Endothelial cell of umbilical vein (primary cell): ENCODE results near the gene SMIM7. TPM values are rescaled to one million over a fixed set of nuclear protein-coding genes. Genes with fewer than 3 reads are reported as not detected.

ENCODE experiments used
- BruUV-seq: library from RNA; stranded (reverse); fragments of 400-500 nt; replicated peaks from 2 replicates; lab custom pipeline; 2021; lab: Mats Ljungman, UMichigan
- CTCF ChIA-PET: fragments of 300-600, 350-600 bp; sonication (Branson Sonifier 250); formaldehyde crosslinking; loops from one replicate; lab custom pipeline; 2021; ENCODE audit warnings: antibody characterized with exemption, inconsistent platforms; lab: Charles Lee
- POLR2A ChIA-PET: fragments of 300-600, 350-600 bp; sonication (Branson Sonifier 250); formaldehyde crosslinking; loops from one replicate; lab custom pipeline; 2021; ENCODE audit warnings: antibody characterized with exemption, inconsistent platforms; lab: Charles Lee
- DNase-seq: peaks from one replicate; pipeline ENCODE4 v3.0.0-alpha.2; 2011; ENCODE audit warnings: low read depth, low spot score
- FAIRE-seq: peaks from 2 replicates; lab custom pipeline; 2011; peaks lifted over from hg19 to GRCh38; lab: Jason Lieb, UNC
- H2AFZ ChIP-seq: 2 replicates; pipeline ENCODE4 v1.6.0; 2012; ENCODE audit warnings: low read depth, low read length, control low read depth, inconsistent platforms
- H3K27ac ChIP-seq: 2 replicates; pipeline ENCODE4 v1.5.1; 2011; ENCODE audit warnings: low read depth, mild to moderate bottlenecking, control low read depth, low read length, moderate library complexity; ENCODE audit not compliant: insufficient read depth
- H3K27me3 ChIP-seq, 2 experiments: 2 replicates each; pipeline versions ENCODE4 v1.6.0 to v1.6.1; 2011; ENCODE audit warnings: low read length in 2 of 2, mixed read lengths in 1 of 2; ENCODE audit not compliant: control insufficient read depth in 2 of 2, insufficient read depth in 2 of 2
- H3K36me3 ChIP-seq, 2 experiments: 2 replicates in 1 of 2; 3 replicates in 1 of 2; pipeline ENCODE4 v1.5.1; 2011; ENCODE audit warnings: low read length in 2 of 2, mild to moderate bottlenecking in 1 of 2, moderate library complexity in 1 of 2; ENCODE audit not compliant: control insufficient read depth in 2 of 2, insufficient read depth in 2 of 2; ENCODE audit errors: extremely low read depth in 1 of 2
- H3K4me1 ChIP-seq: 3 replicates; pipeline ENCODE4 v1.5.1; 2011; ENCODE audit warnings: mild to moderate bottlenecking, low read length; ENCODE audit not compliant: control insufficient read depth, insufficient read depth; ENCODE audit errors: extremely low read depth
- H3K4me2 ChIP-seq: 2 replicates; pipeline ENCODE4 v1.6.1; 2011; ENCODE audit warnings: low read length, control low read depth, mixed read lengths; ENCODE audit not compliant: insufficient read depth
- H3K4me3 ChIP-seq, 3 experiments: fragments of 200-600 bp in 1 of 3; sonication (generic), shearing (Covaris generic) in 1 of 3; replicated peaks in 1 of 3; 2 replicates each; pipeline ENCODE4 v1.5.1; 2011 to 2016; ENCODE audit warnings: control low read depth in 3 of 3, low read length in 3 of 3, mild to moderate bottlenecking in 2 of 3, inconsistent platforms in 1 of 3, low read depth in 1 of 3, moderate library complexity in 1 of 3; ENCODE audit not compliant: insufficient read depth in 1 of 3
- H3K79me2 ChIP-seq: 2 replicates; pipeline ENCODE4 v1.6.0; 2012; ENCODE audit warnings: low read length, inconsistent platforms; ENCODE audit not compliant: control insufficient read depth, insufficient read depth
- H3K9ac ChIP-seq: replicated peaks from 2 replicates; pipeline ENCODE3; 2011; ENCODE audit warnings: low read length, control low read depth; ENCODE audit not compliant: insufficient read depth; ENCODE audit errors: extremely low read depth
- H3K9me1 ChIP-seq: replicated peaks from 3 replicates; pipeline ENCODE4 v1.6.0; 2011; ENCODE audit warnings: mild to moderate bottlenecking, low read length; ENCODE audit not compliant: control insufficient read depth, insufficient read depth; ENCODE audit errors: extremely low read depth
- H3K9me3 ChIP-seq: replicated peaks from 2 replicates; pipeline ENCODE4 v1.5.1; 2012; ENCODE audit warnings: low read length, inconsistent platforms; ENCODE audit not compliant: control insufficient read depth, insufficient read depth
- H4K20me1 ChIP-seq: replicated peaks from 2 replicates; pipeline ENCODE3; 2011; ENCODE audit warnings: mild to moderate bottlenecking, low read length; ENCODE audit not compliant: control insufficient read depth, insufficient read depth; ENCODE audit errors: extremely low read depth
- EZH2 ChIP-seq: IDR thresholded peaks from 2 replicates; pipeline ENCODE4 v1.6.1; 2012; ENCODE audit warnings: borderline replicate concordance, low read depth, mild to moderate bottlenecking, moderate library complexity, low read length, inconsistent platforms; ENCODE audit not compliant: severe bottlenecking
- FOS ChIP-seq: IDR thresholded peaks from 2 replicates; pipeline ENCODE4 v1.6.1; 2011; ENCODE audit warnings: mild to moderate bottlenecking, low read length, moderate library complexity, borderline replicate concordance; ENCODE audit not compliant: insufficient read depth
- GATA2 ChIP-seq: IDR thresholded peaks from 2 replicates; pipeline ENCODE4 v1.7.0; 2011; ENCODE audit warnings: low read depth, mild to moderate bottlenecking, moderate library complexity, mixed read lengths, low read length; ENCODE audit not compliant: insufficient read length, insufficient read depth
- JUN ChIP-seq: IDR thresholded peaks from 2 replicates; pipeline ENCODE4 v1.6.1; 2011; ENCODE audit warnings: borderline replicate concordance, low read depth; ENCODE audit not compliant: insufficient read length, insufficient read depth
- MAX ChIP-seq: IDR thresholded peaks from 2 replicates; pipeline ENCODE4 v1.6.1; 2011; ENCODE audit not compliant: insufficient read depth, insufficient read length
- MYC ChIP-seq: IDR thresholded peaks from one replicate; pipeline ENCODE4 v1.6.1; 2011; ENCODE audit warnings: mild to moderate bottlenecking, low read depth, low read length
- POLR2A ChIP-seq: IDR thresholded peaks from 2 replicates; pipeline ENCODE4 v1.6.1; 2012; ENCODE audit warnings: low read depth, mild to moderate bottlenecking, control low read depth, low read length
- POLR2AphosphoS5 ChIP-seq: IDR thresholded peaks from 2 replicates; pipeline ENCODE4 v1.6.1; 2012; ENCODE audit warnings: low read depth, mild to moderate bottlenecking, control low read depth, low read length, moderate library complexity; ENCODE audit not compliant: insufficient read depth
- dilution Hi-C: fragments of 300-500 bp; cut with MboI; formaldehyde crosslinking; loops from one replicate; pipeline ENCODE4 v1.15.0; 2019; ENCODE audit warnings: low sequenced_read_pairs; ENCODE audit not compliant: extremely low pct_ligation_motif_present
- intact Hi-C: fragments of 100-400 bp; cut with micrococcal nuclease; formaldehyde crosslinking; loops from one replicate; pipeline ENCODE4 v1.10.0; 2022
- polyA plus RNA-seq, 4 experiments: library from polyadenylated mRNA; depleted of rRNA in 3 of 4; stranded (reverse) in 3 of 4; unstranded in 1 of 4; fragments of >200 nt; gene quantifications; 2 replicates each; pipeline versions ENCODE4 v1.2.1 to v1.2.3, GENCODE V29; 2011 to 2012; ENCODE audit warnings: missing spikeins in 1 of 4
- total RNA-seq: library from RNA; stranded (reverse); gene quantifications from 2 replicates; pipeline ENCODE4 v1.2.3, GENCODE V29; 2021
- TF ChIP-seq, protein P1 (sequence below), 2 donors: IDR thresholded peaks; 1 replicate in 1 of 2; 2 replicates in 1 of 2; pipeline ENCODE4 v1.5.1; 2011; ENCODE audit warnings: low read length in 2 of 2, mild to moderate bottlenecking in 2 of 2, moderate library complexity in 2 of 2, control low read depth in 1 of 2, inconsistent platforms in 1 of 2, low read depth in 1 of 2; ENCODE audit not compliant: insufficient read depth in 1 of 2; ENCODE audit errors: extremely low read depth in 1 of 2

The SMIM7 gene
- total and polyA plus RNA-seq, 2 donors (not counting 3 experiments of a cell fraction or from before 2014, with no cell fraction given) = 51.1 to 62.0 TPM

DNA sequence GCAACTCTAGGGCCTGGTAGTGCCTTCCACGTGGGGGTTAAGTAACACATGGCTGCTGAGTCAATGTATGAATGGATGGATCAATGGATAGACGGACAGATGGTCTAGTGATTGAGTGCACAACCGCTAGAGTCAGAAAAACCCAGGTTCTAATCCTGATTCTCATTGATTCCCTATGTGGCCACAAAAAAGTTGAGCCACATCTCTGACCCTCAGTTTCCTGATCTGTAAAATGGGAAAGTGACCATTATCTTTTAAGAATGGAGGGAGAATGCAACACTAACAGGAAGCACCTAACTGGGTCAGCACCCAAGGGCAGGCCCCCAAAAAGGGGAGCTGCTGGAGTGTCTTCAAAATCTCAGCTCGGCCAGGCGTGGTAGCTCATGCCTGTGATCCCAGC is 2.6 kb downstream of the SMIM7 start:
- Histone ChIP-seq H3K9me1 (no peaks in the 10 kb centered on the region), H2AFZ (no peak overlapping the region), H3K36me3 (peaks cover 6 to 19% of the 10 kb centered on the region in 2 experiments), H3K4me1 (peaks cover 11% of the 10 kb centered on the region), H3K27ac (no peak overlapping the region), H3K27me3 (no peaks in the 10 kb centered on the region), H3K9me3 (no peaks in the 10 kb centered on the region), H3K4me2 (no peak overlapping the region), H3K79me2 (peaks cover 27% of the 10 kb centered on the region), H3K4me3 (no peak overlapping the region), H3K9ac (no peak overlapping the region), H4K20me1 (peaks cover 2% of the 10 kb centered on the region)
- TF ChIP-seq MAX = no peak
- no peak for TF ChIP-seq POLR2A
- no peak for TF ChIP-seq MYC
- TF ChIP-seq, protein P1, sequence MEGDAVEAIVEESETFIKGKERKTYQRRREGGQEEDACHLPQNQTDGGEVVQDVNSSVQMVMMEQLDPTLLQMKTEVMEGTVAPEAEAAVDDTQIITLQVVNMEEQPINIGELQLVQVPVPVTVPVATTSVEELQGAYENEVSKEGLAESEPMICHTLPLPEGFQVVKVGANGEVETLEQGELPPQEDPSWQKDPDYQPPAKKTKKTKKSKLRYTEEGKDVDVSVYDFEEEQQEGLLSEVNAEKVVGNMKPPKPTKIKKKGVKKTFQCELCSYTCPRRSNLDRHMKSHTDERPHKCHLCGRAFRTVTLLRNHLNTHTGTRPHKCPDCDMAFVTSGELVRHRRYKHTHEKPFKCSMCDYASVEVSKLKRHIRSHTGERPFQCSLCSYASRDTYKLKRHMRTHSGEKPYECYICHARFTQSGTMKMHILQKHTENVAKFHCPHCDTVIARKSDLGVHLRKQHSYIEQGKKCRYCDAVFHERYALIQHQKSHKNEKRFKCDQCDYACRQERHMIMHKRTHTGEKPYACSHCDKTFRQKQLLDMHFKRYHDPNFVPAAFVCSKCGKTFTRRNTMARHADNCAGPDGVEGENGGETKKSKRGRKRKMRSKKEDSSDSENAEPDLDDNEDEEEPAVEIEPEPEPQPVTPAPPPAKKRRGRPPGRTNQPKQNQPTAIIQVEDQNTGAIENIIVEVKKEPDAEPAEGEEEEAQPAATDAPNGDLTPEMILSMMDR (IDR thresholded peaks at IDR 0.05; ENCODE audit: extremely low read depth in 1 of 2, insufficient read depth in 1 of 2, low read depth in 1 of 2, low read length in 2 of 2) = no peak
- TF ChIP-seq GATA2 = no peak
- TF ChIP-seq JUN = no peak
- no peak for TF ChIP-seq POLR2AphosphoS5
- no peak for TF ChIP-seq FOS
- no peak for TF ChIP-seq EZH2
- BruUV-seq = no TSS peak
- intact Hi-C loops = no loop called here
- CTCF ChIA-PET = no interaction called here
- DNase-seq (no peak), FAIRE-seq (no peak)
- dilution Hi-C loops = no loop called here
- POLR2A ChIA-PET = no interaction called here
